ENCODE results near the gene CACTIN. TPM values are rescaled to one million over a fixed set of nuclear protein-coding genes. Genes with fewer than 3 reads are reported as not detected.

CACTIN gene
- total and polyA plus RNA-seq, 4 donors = 16.7 to 23.4 (median 18.7) TPM

DNA sequence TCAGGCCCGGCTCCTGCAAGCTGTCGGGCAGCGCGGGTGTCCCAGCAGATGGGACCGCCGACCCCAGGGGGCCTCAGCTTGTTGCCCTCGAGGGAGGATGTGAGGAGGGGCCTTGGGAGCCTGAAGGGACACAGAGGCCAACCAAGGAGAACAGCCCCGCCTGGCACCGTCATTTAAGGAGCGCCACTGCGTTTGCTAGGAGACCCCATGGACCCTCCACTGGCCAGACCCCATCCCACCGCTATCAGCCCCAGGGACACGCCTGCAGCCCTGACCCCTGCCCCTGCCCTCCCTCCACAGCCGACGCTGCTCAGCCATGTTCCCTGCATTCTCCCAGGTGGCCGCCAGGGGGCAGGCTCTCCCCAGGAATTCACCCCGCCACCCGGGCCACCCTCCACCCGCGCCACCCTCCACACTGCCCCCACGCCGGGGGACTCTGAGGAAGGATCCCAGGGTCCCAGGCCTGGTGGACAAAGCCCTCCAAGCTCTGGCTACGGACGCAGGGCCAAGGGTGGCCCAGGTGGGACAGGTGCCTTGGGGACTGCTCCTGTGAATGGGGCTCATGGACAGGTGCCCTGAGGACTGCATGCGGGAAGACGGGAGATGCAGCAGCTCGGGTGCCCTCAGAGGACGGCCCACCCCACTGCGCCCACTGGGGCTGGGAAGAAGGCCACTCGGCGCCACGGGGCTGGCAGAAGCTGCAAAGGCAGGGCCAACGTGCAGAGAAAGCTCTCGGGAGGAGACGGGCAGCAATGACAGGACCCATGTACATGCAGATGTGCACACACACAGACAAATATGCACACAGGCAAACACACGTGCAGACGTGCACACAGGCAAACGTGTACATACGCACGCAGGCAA lies 39.3 kb upstream of the CACTIN start:
- ATAC-seq (ENCODE audit: insufficient read depth, low FRiP score) (peak; percentile 60), DNase-seq (peak; percentile 31 to 64 (median 47))
- H3K4me1 ChIP-seq (ENCODE audit: control insufficient read depth in 5 of 5, insufficient read depth in 5 of 5, low read length in 5 of 5) = peaks cover 0 to 12% (median 3%) of the 10 kb centered on the region in 5 donors
- no peak overlapping the region for H3K9ac ChIP-seq (ENCODE audit: insufficient read depth in 1 of 2, low read length in 2 of 2)
- 43 to 52% methylated on average over 35 to 40 of the region's 40 CpGs for WGBS, 2 donors
- no peak overlapping the region for H3K27ac ChIP-seq (ENCODE audit: low read depth in 1 of 2, low read length in 1 of 2)
- H3K9me3 ChIP-seq (ENCODE audit: control insufficient read depth in 4 of 4, insufficient read depth in 3 of 4, low read length in 3 of 4) = no peaks in the 10 kb centered on the region
- peaks cover 0 to 26% (median 20%) of the 10 kb centered on the region in 4 donors for H3K36me3 ChIP-seq (ENCODE audit: control insufficient read depth in 4 of 4, insufficient read depth in 4 of 4, low read length in 4 of 4)
- no peaks in the 10 kb centered on the region for H3K27me3 ChIP-seq (ENCODE audit: control insufficient read depth in 3 of 3, insufficient read depth in 3 of 3, low read length in 2 of 3)
- H3K4me3 ChIP-seq = no peak overlapping the region
- TF ChIP-seq, protein P1, sequence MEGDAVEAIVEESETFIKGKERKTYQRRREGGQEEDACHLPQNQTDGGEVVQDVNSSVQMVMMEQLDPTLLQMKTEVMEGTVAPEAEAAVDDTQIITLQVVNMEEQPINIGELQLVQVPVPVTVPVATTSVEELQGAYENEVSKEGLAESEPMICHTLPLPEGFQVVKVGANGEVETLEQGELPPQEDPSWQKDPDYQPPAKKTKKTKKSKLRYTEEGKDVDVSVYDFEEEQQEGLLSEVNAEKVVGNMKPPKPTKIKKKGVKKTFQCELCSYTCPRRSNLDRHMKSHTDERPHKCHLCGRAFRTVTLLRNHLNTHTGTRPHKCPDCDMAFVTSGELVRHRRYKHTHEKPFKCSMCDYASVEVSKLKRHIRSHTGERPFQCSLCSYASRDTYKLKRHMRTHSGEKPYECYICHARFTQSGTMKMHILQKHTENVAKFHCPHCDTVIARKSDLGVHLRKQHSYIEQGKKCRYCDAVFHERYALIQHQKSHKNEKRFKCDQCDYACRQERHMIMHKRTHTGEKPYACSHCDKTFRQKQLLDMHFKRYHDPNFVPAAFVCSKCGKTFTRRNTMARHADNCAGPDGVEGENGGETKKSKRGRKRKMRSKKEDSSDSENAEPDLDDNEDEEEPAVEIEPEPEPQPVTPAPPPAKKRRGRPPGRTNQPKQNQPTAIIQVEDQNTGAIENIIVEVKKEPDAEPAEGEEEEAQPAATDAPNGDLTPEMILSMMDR (IDR thresholded peaks at IDR 0.05; ENCODE audit: control extremely low read depth, extremely low read depth) = peak; percentile 80

DNA sequence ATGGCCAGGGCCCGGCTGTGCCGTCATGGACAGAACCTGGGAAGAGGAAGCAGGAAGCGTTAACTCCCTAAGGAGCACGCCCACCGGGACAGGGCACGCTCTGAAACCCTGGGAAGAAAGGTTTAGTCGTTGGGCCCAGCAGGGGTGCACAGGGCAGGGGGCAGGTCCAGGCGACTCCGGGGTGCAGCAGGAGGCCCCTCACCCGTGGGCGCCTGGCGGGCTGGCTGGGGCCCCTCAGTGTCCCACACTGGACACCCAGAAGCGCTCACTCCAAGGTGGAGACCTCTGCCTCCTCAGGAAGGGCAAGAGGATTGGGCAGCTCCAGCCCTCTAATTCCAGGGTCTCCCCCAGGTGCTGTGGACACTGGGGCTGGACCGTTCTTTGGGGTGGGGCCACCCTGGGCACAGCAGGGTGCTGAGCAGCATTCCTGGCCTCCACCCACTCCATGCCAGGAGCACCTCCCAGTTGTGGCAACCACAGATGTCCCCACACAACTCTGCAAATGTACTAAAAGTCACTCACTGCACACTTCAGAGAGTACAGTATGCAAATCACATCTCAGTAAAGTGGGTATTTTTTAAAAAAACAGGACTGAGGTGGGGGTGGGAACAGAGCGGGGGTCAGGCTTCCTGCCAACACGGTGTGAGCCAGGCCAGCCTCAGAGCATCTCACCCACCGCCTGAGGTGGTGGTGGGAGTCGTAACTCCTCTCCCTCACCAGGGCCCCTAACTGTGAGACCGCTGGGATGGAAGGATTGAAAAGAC lies 38.5 kb upstream of the CACTIN start:
- no peak overlapping the region for H3K4me3 ChIP-seq
- ATAC-seq (ENCODE audit: insufficient read depth, low FRiP score) (no peak), DNase-seq (no peak)
- WGBS, 2 donors = 86 to 91% methylated on average over 19 of the region's 19 CpGs
- H3K36me3 ChIP-seq (ENCODE audit: control insufficient read depth in 4 of 4, insufficient read depth in 4 of 4, low read length in 4 of 4) = peaks cover 0 to 30% (median 23%) of the 10 kb centered on the region in 4 donors
- H3K27ac ChIP-seq (ENCODE audit: low read depth in 1 of 2, low read length in 1 of 2) = no peak overlapping the region
- H3K9ac ChIP-seq (ENCODE audit: insufficient read depth in 1 of 2, low read length in 2 of 2) = no peak overlapping the region
- peaks cover 0 to 4% (median 0%) of the 10 kb centered on the region in 5 donors for H3K4me1 ChIP-seq (ENCODE audit: control insufficient read depth in 5 of 5, insufficient read depth in 5 of 5, low read length in 5 of 5)
- TF ChIP-seq, protein P1 (IDR thresholded peaks at IDR 0.05; ENCODE audit: control extremely low read depth, extremely low read depth) = no peak
- H3K9me3 ChIP-seq (ENCODE audit: control insufficient read depth in 4 of 4, insufficient read depth in 3 of 4, low read length in 3 of 4) = no peaks in the 10 kb centered on the region
- H3K27me3 ChIP-seq (ENCODE audit: control insufficient read depth in 3 of 3, insufficient read depth in 3 of 3, low read length in 2 of 3) = no peaks in the 10 kb centered on the region

DNA sequence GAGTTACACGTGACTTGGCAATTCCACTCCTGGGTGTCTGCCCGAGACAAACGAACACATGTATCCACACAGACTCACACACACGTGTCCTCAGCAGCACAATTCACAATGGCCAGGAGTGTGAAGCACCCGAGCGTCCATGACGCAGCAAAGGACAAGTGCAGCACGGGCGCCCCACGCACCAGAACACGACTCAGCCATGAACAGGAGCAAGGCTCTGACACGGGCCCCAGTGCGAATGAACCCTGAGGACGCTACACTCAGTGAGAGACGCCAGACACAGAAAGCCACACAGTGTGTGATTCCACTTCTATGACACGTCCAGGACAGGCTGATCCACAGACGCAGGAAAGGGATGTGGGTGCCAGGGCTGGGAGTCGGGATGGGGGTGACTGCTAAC lies 37.2 kb upstream of the CACTIN start:
- no peaks in the 10 kb centered on the region for H3K9me3 ChIP-seq (ENCODE audit: control insufficient read depth in 4 of 4, insufficient read depth in 3 of 4, low read length in 3 of 4)
- no peak overlapping the region for H3K27ac ChIP-seq (ENCODE audit: low read depth in 1 of 2, low read length in 1 of 2)
- H3K36me3 ChIP-seq (ENCODE audit: control insufficient read depth in 4 of 4, insufficient read depth in 4 of 4, low read length in 4 of 4) = peaks cover 0 to 40% (median 24%) of the 10 kb centered on the region in 4 donors
- TF ChIP-seq, protein P1 (IDR thresholded peaks at IDR 0.05; ENCODE audit: control extremely low read depth, extremely low read depth) = no peak
- H3K4me3 ChIP-seq = no peak overlapping the region
- ATAC-seq (ENCODE audit: insufficient read depth, low FRiP score) (no peak), DNase-seq (no peak)
- 95 to 96% methylated on average over 18 of the region's 18 CpGs for WGBS, 2 donors
- H3K4me1 ChIP-seq (ENCODE audit: control insufficient read depth in 5 of 5, insufficient read depth in 5 of 5, low read length in 5 of 5) = peaks cover 0 to 4% (median 0%) of the 10 kb centered on the region in 5 donors
- H3K27me3 ChIP-seq (ENCODE audit: control insufficient read depth in 3 of 3, insufficient read depth in 3 of 3, low read length in 2 of 3) = no peaks in the 10 kb centered on the region
- H3K9ac ChIP-seq (ENCODE audit: insufficient read depth in 1 of 2, low read length in 2 of 2) = no peak overlapping the region
